Colon (tissue), 2 donors: ENCODE measurements around the gene RLN3.

Experiments used
- FAIRE-seq: peaks from 2 replicates; lab custom pipeline; 2012; peaks lifted over from hg19 to GRCh38; lab: Jason Lieb, UNC
- donor health status: control.
- donor health status: control.

Gene RLN3

DNA sequence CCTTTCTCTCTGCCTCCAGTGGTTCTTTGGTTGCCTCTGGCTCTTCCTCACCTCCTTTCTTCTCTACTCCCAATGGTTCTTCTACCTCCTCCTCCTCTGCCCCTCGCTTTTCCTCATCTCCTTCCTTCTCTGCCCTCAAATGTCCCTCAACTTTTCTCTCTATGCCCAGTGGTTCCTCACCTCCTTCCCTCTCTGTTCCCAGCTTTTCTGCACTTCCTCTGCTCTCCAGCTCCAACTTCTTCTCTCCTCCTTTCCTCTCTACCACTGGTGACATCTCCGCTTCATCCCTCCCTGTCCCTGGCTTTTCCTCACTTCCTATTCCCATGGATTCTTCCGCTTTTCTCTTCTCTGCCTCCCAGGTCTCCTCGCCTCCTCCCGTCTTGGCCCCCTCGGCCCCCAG, 26.2 kb downstream of the RLN3 start:
- FAIRE-seq: no peak

DNA sequence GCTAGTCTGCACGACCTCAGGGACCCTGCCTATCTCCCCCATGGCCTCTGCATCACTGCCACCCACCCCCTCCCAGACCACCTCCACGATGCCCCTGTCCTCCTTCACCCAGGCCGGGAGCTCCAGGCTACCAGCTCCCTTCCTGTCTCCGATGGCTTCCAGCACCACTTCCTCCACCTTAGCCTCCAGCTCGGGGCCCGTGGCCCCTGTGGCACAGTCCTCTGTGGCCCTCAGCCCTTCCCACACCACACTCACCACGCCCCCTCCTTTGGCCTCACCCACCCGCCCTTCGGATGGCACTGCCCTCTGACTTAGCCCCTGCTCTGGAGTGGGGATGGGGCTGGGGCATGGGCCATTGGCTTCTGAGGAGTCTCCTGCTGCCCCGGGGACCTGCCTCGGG, 26.8 kb downstream of the RLN3 start:
- FAIRE-seq: no peak

DNA sequence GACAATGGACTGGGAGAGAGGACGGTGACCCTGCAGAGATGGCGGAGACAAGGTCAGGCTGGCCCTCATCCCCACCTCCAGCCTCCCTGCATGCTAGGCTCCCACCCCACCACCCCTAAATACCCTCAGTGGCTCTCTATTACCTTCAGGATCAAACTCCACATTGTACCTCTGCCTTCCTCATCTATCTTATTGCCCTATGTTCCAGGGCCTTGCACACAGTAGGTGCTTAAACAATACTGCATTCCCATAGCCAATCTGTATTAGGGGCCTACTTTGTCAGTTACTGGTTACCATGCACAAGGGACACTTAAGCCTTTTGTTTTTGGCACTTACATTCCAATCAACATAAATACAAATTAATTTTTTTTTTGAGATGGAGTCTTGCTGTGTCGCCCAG, 27.4 kb downstream of the RLN3 start:
- no peak for FAIRE-seq

DNA sequence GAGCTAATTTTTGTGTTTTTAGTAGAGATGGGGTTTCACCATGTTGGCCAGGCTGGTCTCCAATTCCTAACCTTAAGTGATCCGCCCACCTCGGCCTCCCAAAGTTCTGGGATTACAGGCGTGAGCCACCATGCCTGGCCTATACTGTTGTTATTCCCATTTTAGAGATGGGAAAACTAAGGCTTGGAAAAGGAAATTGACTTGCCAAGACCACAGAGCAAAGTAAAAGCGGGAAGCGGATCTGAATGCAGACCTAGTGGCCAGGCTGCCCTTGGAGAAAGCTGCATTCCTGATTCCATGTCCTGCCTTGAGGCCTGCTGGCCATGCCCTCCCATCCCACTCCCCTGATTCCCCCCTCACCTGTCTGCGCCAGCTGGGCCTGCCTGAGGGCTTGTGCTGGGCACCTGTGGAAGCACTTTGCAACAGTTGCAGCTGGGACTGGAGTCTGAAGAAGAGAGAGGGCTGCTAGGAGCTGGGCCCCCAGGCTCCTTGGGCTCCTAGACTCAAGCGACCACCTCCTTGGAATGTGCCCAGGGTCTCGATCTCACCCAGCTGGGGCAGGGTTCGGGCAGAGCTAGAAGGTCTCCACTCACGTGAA, 28.2 kb downstream of the RLN3 start:
- no peak for FAIRE-seq

DNA sequence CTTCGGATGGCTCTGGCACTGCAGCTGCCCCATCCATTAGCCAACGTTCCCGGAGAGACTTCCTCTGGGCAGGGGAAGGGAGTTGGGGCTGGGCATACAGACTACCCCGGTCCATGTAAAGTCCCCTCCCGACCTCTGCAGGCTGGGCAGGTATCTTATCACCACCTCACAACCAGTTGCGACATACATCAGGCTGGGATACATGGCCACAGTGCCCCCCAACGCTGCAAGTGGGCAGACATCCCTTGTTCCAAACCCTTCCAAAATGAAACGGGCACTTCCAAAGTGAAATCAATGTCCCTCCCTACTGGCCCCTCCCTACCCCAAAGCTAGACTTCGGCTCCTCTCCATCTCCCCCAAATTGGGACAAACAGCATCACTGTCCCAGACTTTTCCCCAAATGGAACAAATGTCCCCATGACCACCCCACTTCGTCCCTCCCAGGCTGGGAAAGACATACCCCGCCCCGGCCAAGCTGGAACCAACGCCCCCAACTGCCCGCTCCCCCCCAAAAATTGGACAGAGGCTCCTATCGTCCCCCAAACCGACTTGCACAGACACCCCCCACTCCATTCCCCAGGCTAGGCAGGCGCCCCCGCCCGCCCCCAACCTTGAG, 28.9 kb downstream of the RLN3 start:
- no peak for FAIRE-seq

DNA sequence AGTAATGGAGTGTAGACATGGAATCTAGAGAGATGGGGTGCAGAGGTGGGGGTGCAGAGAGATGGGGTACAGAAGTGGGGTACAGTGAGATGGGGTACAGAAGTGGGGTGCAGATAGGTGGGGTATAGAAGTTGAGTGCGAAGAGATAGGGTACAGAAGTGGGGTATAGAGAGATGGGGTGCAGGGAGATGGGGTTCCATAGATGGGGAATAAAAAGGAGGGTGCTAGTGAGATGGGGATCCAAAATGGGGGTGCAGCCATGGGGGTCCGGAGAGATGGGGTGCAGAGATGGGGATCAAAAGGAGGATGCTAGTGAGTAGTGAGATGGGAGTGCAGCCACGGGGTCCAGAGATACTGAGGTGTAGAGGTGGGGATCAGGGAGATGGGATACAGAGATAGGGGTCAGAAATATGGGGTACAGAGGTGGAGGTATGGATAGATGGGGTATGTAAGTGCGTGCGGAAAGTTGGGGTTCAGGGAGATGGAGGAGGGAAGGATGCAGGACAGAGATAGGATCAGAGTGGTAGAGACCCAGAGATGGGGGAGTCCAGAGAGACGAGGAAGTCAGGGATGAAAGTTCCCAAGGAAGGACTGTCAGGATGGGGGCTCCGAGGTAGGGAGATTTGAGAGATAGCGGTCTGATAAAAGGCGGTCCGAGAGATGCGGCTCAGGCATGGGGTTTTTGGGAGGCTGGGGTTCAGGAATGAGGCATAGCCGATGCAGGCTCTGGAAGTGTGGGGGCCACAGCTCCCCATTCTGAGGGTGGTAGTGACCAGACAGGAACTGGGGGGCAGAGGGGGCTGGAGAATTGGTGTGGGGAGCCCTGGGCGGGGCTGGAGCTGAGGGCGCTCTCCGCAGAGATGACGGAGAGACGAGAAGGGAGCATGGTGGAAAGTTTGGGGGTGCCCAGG, 30.5 kb downstream of the RLN3 start:
- no peak for FAIRE-seq

DNA sequence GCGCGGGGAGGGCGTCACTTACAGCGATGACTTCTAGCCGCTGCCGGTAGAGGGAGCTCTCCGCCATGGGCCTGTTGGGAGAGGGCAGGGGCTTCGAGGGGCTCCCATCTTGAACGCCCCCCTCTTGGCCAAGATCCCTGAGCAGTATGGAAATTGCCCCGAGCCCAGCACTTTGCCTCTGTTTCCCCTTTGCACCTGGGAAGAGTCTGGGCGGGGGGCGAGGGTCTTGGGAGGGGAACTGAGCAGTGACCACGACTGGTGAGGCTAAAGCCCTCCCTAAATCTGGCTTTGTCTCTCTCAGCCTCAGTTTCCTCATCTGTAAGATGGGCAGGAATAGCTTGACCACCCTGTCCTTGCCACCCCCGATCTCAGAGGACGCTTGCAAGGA, 31.1 kb downstream of the RLN3 start:
- no peak for FAIRE-seq

DNA sequence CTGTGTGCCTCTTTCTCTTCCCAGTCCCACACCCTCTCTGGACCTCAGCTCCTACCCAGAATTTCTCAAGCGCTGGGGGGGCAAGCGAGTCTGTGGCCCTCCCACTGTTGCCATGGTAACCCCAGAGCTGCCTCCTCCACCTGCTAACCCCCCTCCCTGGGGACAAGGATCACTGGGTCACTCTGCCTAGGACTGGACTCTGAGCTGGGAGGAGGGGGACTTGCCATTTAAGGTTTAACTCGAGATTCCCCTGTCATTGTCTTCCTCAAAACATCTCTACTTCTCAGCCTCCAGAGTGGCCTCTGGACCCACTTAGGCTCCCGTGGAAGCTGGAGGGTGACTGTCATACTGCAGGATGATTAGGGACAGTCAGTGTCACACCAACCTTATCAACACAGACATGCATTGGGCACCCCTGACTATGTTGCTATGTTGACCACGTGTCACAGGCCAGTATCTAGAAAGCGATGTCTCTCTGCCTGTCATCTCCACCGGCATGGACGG, 31.8 kb downstream of the RLN3 start:
- FAIRE-seq: no peak

DNA sequence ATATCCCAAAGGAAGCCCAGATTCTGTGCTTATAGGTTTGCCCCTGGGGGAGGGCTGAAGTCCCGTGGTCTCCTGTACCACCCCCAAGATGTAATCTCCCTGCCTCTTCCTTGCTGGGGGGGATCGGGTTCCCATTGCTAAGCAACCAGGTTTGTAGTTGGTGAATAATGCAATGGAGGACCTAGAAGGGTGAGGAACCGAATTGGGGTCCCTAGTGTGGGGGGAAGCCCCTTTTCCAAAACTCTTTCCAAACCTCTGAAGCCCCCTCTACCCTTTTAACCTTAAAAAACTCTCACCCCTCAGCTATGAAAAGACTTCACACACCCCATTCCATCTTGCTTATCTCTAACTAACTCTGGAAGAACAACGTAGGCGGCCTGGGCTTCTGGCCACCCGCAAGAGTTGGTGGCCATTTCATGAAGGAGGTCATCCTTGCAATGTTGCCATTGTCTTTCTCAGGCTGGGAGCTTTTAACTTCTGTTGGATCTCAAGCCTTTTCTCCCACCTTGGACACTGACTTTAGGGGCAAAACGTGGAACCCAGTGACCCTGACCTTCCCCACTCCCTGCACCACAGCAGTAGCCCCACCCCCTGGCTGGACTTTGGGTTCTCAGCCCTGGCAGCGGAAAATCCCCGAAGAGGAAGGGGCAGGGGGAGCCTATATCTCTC, 33.3 kb downstream of the RLN3 start:
- FAIRE-seq: no peak

DNA sequence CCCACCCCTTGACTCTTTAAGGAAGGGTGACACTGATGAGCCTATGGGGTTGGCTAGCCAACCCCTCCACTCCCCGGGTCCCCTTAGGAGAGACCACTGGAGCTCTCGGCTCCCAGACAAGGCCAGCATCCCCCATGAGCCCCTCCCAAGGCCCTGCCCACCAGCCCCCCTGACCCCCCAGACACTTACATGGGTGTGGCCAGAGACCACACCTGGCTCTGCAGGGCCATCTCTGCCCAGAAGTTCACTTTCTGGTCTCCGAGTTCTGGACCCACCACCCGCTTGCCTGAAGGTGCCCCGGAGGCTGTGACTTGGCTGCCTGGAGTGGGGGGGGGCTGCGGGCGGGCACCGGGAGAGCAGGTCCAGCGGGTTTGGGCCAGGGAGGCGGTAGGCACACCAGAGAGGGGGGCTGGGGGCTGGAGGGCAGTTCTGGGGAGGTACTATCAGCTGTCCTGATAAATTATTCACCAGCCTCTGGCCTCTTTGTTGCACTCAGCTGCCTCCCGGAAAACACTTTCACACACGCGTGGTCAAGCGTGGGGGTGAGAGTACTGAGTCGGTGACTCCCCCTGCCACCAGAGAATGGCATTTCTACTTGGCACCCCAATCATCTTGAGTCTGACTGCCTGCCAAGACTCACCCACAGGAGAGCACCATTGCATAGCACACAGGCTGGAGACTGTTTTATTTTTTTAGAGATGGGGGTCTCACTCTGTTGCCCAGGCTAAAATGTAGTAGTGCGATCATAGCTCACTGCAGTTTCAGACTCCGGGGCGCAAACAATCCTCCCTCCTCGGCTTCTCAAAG, 34.0 kb downstream of the RLN3 start, which contains the start of gene PALM3:
PALM3 (minus strand) TSS at position 326 of the 807 bp plus-strand sequence; CDS start at position 230, 96 bp downstream.
- FAIRE-seq: no peak

DNA sequence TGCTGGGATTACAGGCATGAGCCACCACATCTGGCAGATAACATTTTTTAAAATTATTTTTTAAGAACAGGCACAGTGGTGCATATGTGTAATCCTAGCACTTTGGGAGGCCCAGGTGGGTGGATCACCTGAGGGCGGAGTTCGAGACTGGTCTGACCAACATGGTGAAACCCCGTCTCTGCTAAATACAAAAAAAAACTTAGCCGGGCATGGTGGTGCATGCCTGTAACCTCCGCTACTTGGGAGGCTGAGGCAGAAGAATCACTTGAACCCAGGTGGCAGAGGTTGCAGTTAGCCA, 34.6 kb downstream of the RLN3 start:
- FAIRE-seq: no peak

DNA sequence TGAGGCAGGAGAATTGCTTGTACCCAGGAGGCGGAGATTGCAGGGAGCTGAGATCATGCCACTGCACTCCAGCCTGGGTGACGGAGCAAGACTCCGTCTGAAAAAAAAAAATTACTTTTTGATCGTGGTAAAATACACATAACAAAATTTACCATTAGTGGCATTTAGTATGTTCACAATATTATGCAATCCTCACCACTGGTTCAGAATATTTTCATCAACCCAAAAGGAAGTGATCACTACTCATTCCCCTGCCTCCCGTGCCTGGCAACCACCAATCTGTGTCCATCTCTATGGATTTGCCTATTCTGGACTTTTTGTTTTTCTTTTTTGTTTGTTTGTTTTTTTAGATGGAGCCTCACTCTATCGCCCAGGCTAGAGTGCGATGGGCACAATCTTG, 35.2 kb downstream of the RLN3 start:
- FAIRE-seq: no peak

DNA sequence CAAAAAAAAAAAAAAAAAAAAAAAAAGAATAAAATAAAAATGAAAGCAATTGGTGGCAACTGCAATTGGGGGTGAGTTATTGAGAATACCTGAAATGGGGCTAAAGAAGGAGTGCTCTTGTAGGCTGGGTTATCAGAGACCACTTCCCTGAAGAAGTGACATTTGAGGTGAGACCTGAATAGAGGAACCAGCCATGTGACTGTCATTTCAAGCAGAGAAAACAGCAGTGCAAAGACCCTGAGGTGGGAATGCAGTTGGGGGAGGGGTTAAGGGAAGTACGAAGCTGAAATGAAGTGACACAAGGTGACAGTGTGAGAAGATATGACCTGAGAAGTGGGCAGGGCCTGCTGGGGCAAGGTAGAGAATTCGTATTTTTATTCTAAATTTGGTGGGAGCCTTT, 38.2 kb downstream of the RLN3 start:
- no peak for FAIRE-seq

DNA sequence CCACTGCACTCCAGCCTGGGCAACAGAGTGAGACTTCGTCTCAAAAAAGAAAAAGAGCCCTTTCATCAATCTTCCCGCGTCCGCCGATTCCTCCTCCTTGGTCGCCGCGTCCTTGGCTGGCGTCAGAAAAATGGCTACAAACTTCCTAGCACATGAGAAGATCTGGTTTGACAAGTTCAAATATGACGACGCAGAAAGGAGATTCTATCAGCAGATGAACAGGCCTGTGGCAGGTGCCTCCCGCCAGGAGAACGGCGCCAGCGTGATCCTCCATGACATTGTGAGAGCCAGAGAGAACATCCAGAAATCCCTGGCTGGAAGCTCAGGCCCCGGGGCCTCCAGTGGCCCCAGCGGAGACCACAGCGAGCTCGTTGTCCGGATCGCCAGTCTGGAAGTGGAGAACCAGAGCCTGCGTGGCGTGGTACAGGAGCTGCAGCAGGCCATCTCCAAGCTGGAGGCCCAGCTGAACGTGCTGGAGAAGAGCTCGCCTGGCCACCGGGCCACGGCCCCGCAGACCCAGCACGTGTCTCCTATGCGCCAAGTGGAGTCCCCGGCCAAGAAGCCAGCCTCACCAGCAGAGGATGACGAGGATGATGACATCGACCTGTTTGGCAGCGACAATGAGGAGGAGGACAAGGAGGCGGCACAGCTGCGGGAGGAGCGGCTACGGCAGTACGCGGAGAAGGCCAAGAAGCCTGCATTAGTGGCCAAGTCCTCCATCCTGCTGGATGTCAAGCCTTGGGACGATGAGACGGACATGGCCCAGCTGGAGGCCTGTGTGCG, 42.5 kb downstream of the RLN3 start:
- no peak for FAIRE-seq

DNA sequence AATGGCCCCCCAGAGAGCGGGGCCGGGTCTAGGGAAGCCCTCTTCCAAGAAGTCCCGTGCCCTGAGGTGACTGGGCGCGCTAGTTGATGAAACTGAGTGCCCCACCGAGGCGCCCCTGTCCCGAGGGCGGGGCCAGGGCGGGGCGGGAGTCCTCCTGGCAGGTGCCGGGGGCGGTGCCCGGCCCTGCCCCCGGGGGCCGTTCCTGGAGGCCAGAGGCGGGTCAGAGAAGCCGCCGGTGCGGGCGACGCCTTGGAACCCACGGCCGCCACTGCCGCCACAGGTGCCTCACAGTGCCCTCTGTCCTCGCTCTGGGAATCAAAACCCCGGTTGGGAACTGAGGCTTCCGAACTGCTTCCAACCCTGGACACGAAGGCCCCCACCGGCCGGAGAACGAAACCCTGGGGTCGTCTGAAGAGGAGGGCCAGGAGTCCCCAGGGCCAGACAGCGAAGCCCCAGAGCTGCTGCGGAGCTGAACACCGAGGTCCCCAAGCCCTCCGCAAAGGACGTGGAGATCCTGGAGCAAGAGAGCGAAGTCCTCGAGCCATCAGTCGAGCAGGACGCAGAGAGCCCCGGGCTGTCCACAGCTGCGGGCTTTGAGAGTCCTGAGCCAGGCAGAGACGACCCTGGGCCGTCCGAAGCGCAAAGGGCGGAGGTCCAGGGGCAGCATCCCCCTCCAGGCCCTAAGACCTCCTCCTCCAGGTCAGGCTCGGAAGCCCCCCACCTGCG, 44.8 kb downstream of the RLN3 start, which contains the start of gene MISP3:
MISP3 (plus strand) TSS at position 252 of the 726 bp plus-strand sequence. CDS start 524 bp downstream, outside the sequence.
- FAIRE-seq: no peak

DNA sequence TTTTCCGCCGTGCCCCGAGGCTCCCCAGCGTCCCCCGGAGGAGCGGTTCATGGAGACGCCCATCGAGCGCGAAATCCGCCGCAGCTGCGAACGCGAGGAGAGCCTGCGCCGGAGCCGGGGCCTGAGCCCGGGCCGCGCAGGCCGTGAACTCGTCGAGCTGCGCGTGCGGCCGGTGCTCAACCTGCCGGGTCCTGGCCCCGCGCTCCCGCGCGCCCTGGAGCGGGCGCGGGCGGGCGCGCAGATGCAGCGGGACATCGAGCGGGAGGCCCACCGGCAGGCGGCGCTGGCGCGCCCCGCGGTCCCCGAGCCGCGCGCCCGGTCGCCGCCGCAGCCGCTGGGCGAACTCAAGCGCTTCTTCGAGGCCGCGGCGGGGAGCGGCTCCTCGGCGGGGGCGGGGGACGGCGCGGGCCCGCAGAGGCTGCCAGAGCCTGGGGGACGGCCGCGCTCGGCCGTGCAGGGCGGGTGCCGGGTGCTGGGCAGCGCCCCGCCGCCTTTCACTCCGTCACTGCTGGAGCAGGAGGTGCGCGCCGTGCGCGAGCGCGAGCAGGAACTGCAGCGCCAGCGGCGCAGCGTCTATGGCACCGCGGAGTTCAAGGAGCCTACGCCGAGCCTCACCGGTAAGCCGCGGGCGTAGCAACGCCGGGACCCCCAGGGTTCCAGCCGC, 45.4 kb downstream of the RLN3 start:
- no peak for FAIRE-seq

DNA sequence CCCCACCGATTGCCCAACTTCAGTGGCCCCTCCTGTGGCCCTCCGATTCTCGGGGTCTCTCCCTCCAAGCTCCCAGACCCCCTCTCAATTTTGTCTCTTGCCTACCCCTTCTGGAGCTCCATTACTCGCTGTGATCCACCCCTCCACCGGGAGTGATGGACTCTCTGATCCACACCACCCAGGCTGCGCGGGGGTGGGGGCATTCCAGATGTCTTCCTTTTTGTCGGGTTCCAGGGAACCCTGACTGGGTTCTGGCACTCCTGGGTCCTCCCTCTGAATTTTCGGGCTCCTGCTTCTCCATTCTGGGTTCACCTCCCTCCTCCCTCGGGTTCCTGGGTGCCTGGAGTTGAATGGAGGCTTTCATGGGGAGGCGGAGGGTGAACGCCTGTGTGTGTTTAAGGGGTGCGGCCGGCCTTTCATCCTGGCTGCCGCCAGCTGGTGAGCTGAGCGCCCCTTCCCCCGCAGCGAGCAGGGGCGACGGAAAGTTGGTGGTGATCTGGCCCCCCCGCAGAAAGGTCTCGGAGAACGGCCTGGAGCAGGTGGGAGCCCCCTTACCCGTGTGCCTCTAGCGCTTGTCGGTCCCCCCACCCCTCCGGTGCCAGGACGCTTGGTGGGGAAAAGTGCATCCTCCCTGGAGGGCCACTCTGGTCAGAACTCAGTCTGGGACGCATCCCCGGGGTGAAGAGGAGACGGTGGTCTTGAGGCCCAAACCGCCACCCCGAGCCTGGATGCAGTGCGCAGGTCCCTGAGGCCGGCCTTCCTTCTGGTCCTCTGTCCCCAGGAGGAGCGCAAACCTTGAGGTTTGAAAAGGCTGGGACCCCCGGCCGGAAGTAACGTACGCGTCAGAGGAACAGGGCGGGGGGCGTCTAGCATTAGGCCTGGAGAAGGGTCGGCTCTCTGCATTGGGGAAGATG, 46.2 kb downstream of the RLN3 start:
- FAIRE-seq: no peak

DNA sequence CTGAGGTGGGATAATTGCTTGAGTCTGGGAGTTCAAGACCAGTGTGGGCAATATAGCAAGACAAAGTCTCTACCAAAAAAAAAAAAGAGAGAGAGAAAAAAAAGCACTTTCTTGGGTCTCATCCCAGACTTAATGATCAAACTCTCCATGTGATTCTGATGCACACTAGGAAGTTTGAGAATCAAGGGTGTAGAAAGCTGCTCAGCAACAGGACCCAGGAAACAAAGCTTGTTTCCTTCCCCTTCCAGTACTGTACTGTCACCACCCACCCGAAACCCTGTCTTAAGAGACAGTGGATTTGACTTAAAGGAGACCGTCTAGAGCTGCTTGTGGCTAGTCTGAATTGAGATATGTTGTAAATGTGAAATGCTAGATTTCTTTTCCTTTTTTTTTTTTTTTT, 50.5 kb downstream of the RLN3 start:
- FAIRE-seq: no peak
